Fibroblast of the conjunctiva (primary cell): ENCODE measurements around the gene MZT2A.
"Not testable (repeated sequence)": the region's sequence is repeated elsewhere in the genome, so short reads cannot be mapped to it uniquely, and the experiment has no call there.

ENCODE experiments used
- DNase-seq: peaks from one replicate; pipeline ENCODE4 v3.0.0-alpha.2; 2010; ENCODE audit warnings: low read depth

MZT2A gene

DNA sequence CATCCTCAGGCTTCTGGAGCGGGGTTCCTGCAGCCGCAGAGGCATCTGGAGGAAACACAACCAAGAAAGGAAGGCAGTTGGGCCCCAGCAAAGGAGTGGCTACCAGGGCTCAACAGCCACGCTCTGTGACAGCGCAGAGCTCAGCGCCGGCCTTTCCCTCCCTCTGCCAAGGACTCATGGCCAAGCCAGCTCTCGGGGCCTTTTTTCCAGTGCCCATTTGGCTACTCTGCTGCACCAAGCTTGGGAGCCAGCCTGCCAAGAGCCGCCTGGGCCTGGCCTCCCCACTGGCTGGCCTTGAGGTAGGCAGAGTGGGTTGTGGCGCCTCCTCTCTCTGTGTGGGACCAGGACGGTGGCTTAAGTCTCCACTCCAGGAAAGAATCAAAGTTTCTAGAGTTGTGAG lies 28.3 kb upstream of the MZT2A start:
- DNase-seq: no peak

DNA sequence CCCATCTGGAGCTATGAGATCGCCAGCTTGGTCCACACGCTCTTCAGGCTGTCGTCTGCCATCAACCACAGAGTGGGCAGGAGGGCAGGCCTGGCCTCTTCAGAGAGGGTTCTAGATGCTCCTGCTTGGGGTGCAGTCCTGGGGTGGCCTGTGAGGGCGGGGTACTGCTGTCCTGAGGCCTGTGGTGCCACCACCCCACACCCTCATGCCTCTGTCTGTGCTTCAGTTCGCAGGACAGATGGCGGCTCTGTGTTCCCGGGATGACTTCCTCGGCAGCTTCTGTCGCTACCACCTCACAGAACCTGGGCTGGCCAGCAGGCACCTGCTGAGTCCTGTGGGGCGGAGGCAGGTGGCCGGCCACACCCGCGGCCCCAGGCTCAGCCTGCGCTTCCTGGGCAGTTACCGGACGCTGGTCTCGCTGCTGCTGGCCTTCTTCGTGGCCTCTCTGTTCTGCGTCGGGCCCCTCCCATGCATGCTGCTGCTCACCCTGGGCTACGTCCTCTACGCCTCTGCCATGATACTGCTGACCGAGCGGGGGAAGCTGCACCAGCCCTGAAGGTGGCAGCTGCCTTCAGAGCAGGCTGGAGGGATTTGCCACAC lies 27.8 kb upstream of the MZT2A start:
- DNase-seq: not testable (repeated sequence)

DNA sequence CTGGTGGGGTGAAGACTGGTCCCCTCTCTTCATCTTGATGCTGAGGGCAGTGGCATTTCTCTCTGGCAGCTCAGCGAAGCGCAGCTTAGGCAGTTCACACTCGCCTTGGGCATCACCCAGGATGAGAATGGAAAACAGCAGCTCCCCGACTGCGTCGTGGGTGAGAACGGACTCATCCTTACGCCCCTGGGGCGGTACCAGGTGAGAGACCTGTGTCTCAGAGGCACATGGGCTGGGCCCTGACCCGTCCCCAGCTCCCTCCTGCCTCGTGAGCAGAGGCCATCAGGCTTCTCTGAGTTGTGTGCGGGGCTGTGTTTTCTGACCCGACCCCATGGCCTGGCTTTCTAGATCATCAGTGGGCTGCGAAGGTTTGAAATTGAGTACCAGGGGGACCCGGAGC lies 27.3 kb upstream of the MZT2A start:
- DNase-seq: no peak

DNA sequence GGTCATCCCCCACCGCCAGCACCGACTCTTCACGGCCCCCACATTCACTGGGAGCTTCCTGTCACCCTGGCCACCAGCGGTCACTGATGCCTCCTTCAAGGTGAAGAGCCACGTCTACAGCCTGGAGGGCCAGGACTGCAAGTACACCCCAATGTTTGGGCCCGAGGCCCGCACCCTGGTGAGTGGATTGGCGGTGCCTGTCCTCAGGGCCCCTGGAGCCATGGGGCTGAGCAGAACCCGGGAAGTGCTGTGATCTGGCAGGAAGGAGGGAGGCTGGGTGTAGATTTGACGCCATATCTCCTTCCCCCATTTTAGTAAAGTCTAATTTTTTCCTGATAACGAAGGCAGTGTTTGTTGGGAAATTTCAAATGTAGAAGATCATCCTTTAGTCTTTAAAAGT lies 26.3 kb upstream of the MZT2A start:
- not testable (repeated sequence) for DNase-seq

DNA sequence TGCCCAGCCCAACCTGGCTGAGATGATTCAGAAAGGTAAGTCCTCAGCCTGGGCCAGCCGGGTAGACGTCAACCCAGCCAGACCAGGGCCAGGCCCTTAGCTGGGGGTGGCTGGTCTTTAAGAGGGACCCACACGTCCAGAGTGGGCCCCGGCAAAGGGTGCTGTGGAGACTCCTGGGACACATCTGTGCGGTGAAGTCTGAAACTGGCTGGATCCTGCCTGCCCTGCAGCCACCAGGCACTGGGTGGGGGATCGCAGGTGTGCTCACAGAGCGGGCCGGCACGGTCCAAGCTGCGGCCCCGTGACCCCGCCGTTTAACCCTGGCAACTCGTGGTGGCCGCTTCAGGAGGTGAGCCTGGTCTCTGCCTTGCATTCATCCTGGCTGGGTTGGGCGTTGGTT lies 25.7 kb upstream of the MZT2A start:
- DNase-seq: not testable (repeated sequence)

DNA sequence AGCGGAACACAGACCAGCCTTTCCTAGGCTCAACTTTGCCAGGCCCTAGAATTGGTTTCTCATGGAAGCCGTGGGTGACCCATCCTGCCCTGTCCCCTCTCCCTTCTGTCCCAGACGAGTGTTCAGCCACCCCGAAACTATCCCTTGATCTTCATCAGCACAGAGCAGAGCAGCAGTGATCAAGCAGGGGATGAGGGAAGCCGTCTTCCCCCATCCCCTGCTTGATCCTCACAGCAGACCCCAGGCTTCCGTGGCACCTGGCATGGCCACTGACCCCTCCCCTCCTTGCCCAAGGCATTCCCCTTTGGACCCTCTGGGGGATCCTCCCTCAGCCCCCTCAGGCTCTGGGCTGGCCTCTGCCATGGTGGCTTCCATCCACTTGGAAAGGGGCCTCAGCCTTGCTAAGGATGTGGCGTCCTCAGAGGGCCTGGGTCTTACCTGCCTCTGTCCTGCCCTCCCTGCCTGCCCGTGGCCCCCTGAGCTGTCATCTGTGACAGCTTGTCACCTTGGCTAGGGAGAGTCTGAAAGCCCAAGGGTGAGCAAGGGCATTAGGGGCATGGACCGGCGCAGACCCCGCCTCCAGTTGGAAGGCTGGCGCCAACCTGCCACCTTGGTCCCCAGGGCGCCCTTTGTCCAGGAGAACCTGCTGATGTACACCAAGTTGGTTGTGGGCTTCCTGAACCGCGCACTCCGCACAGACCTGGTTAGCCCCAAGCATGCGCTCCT lies 25.1 kb upstream of the MZT2A start:
- no peak for DNase-seq

DNA sequence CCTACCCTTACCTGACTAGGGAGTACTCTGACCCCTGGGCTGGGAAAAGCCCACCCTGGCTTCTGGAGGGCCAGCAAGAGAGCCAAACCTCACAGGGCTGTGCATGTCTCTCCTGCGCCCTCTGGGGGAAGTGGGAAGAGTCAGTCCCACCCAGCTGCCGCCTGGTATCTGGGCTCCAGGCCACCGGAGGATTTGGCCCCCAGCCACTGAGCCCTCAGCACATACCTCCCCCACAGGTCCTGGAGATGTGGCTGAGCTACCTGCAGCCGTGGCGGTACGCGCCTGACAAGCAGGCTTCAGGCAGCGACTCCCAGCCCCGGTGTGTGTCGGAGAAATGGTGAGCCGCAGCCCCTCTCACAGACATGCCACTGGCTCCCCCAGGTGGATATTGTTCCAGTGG lies 24.4 kb upstream of the MZT2A start:
- not testable (repeated sequence) for DNase-seq

DNA sequence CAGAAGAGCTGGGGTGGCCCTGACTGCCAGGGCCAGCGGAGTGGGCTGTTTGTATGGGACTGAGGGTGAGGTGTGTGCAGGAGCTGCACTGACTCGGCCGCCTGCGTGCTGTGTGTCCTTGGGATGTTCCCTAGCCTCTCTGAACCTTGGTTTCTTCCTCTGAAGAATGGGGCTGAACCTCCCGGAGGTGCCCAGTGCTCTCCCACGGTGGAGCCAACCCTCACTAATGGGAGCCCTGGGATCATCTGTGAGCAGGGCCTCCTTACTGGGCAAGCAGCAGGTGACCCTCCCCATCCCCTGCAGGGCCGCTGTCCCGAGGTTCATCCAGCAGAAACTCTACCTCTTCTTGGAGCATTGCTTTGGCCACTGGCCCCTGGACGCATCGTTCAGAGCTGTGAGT lies 23.8 kb upstream of the MZT2A start:
- DNase-seq: no peak

DNA sequence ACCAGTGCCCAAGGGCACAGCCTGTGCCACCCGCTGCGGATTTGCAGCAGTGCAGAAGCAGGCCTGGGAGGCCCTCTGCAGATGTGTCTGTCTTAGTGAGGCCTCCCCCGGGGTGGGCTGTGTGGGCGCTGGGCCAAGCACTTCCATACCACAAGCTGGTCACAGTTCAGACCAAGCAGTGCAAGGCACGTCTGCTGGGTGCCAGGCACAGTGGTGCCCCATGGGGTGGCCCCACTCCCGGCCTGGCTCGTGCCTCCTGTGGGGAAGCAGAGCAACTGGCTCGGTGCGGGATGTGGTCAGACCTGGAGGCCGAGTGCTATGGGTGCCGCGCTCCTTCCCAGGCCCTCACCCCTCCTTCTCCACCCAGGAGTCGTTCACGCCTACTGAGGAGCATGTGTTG lies 23.0 kb upstream of the MZT2A start:
- not testable (repeated sequence) for DNase-seq

DNA sequence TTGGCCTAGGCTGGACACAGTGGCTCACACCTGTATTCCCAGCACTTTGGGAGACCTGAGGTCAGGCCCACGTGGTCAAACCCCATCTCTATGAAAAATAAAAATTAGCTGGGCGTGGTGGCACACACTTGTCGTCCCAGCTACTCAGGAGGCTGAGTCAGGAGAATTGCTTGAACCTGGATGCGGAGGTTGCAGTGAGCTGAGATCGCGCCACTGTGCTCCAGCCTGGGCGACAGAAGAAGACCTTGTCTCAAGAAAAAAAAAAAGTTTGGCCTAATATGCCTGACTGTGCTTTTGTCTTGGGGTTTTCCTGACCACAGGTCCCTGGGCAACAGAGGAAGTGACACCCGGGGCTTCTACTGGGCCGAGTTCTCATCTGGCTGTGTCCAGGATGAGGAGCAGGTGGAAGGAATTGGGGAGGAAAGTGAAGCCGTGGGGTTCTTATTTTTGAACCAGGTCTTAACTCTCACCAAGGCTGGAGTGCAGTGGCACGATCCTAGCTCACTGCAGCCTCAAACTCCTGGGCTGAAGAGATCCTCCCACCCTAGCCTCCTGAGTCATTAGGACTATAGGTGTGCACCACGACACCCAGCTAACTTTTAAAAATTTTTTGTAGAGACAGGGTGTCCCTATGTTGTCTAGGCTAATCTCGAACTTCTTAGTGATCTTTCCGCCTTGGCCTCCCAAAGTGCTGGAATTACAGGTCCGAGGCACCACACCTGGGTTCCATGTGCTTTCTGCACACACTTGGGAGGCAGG lies 22.4 kb upstream of the MZT2A start:
- DNase-seq: not testable (repeated sequence)

DNA sequence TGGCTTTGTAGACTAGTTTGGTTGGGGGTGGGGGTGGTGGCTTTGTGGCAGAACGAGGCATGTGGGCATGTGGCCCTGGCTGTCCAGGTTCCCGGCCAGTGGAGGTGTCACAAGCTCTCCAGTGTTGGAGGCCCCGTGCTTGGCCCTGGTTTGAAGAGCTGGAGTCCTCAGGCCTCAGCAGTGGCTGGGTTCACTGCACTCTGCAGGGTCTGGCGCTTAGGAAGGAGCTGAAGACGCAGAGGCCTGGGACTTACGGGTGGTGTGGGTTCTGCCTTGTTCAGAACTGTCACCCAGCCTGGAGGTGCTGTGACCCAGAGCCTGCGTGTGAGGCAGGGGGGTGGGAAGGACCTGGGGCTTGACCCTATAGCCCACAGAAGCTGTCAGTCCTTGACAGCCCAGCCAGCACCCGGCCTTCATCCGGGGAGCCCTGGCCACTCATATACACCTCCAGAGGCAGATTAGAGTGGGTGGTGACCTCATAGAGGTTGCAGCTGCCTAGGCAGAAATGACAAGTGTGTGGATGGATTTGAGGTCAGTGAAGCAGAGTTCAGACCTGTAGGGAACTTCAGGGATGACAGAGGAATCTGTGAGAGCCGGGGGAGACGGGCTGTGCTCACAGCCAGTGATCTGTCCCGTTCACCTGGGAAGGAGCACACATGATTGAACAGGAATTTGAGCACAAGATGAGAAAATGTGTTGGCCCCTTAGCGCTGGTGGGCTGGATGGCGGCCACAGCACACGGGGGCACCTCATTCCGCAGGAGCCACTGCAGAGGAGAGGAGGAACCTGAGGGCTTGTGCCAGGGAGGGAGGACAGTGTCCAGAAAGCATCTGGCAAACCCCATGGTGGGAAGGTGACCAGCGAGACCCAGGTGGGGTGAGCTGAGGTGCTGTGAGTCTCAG lies 20.0 kb upstream of the MZT2A start:
- DNase-seq: not testable (repeated sequence)

DNA sequence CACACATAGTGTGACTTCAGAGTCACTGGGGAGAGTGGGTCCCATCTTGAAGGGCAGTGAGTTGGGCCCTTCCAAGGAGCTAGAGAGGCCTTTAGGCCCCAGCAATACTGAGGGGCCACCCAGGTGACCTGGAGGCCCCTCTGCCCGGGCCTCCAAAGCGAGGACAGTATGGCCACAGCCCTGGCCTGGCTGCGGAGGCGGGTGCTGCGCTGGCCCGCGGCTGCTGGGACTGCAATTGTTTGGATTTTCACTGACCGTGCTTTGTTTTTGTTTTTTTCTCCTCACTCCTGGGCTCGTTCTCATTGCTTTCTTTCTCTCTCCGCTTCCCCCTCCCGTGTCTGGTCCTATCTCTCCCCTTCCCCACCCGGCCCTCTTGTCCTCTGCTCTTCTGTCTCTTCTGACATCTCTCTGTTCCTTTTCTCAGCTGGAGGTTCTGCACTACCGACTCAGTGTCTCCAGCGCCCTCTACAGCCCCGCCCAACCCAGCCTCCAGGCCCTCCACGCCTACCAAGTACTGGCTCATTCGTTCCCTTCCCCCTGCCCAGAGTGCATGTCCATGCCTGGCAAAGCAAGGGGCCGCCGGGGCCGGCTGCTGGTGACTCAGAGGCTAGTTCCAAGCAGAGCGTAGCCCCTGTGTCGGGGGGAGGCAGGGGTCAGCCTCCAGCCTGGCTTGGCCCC lies 19.2 kb upstream of the MZT2A start:
- DNase-seq: not testable (repeated sequence)

DNA sequence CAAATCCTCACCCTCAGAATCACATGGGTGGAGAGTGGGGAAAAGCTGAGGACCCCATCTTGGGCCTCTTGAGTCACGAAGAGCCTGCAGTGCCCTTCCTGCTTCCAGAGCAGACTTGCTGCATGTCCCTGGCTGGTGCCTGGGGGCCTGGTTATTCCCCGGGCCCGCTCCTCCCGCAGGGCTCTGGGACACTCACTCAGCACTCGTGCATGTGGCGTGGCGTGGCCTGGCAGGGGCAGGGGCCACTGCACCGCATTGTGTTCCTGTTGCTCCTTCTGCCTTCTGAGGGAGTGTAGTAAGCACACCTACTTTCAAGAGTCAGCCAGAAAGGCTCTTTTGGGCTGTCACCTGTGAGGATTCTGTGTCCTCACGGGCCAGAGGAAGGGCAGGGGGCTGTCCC lies 17.4 kb upstream of the MZT2A start:
- no peak for DNase-seq

DNA sequence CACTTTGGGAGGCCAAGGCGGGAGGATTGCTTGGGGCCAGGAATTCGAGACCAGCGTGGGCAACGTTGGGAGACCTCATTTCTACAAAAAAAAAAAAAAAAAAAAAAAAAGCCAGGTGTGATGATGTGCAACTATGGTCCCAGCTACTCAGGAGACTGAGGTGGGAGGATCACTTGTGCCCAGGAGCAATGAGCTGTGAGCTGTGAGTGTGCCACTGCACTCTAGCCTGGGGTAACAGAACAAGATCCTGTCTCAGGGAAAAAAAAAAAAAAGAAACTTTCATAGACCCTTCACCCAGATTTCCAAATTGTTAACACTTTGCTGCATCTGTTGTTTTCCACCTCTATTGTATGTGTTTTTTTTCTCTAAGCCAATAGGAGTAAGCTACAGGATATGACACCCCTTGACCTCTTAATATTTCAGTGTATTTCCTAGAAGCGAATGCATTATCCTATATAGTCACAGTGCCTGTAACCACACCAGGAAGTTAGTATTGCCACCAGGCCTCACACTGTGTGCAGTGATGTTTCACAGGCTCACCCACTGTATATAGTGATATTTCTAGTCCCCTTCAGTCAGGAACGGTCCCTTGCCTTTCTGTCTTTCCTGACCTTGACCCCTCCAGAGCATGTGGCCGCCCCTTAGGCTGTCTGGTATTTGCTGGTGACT lies 12.0 kb upstream of the MZT2A start:
- not testable (repeated sequence) for DNase-seq

DNA sequence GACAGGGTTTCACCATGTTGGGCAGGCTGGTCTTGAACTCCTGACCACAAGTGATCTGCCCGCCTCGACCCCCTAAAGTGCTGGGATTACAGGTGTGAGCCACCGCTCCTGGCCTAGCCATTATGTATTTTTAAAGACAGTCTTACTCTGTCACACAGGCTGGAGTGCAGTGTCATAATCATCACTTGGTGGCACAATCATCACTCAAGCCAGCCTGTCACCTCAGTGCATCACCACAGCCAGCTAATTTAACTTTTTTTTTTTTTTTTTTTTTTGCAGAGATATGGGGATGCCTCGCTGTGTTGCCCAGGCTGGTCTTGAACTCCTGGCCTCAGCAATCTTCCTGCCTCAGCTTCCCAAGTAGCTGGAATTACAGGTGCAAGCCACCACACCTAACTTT lies 11.4 kb upstream of the MZT2A start:
- not testable (repeated sequence) for DNase-seq

DNA sequence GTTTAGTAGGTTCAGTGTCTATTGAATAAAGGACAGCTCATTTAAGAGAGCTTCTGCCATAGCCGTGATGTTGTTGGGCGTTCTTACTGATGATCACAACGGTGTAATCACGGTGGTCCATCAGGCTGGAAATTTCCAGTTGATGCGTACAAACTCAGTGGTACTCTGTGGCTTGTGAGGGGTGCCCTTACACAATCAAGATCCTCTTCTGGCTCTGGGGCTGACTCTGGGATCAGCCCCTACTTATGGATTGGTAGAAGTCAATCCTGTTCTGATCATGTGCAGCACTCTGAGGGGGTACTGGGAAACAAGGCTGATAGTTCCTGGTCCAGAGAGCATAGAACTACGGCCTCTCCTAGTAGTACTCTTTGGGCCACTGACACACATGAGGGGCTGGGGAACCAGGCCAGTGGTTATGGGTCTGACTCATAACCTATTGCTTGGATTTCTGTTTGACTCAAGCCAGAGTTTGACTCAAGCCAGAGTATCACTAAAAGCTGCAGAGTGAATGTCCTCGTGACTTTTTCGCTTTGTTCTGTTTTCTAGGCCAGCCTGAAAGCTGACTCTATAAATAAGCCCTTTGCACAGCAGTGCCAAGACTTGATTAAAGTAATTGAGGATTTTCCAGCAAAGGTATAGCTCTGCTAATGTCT lies 6.2 kb upstream of the MZT2A start:
- DNase-seq: not testable (repeated sequence)

DNA sequence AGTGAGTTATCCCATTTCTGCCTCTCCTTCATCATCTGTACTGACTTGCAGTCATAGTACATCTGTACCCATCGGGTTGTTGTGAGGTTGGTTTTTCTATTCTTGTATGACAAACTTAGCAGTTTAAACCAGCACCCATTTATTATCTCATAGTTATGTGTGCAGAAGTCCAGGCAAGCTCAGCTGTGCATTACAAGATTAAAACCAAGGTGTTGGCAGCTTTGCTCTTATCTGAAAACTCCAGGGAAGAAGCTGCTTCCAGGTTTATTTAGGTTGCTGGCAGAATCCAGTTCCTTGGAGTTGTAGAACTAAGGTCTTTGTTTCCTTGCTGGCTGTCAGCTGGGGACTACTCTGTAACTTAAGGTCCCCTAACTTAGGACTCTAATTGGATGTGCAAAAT lies 3.3 kb upstream of the MZT2A start:
- not testable (repeated sequence) for DNase-seq

DNA sequence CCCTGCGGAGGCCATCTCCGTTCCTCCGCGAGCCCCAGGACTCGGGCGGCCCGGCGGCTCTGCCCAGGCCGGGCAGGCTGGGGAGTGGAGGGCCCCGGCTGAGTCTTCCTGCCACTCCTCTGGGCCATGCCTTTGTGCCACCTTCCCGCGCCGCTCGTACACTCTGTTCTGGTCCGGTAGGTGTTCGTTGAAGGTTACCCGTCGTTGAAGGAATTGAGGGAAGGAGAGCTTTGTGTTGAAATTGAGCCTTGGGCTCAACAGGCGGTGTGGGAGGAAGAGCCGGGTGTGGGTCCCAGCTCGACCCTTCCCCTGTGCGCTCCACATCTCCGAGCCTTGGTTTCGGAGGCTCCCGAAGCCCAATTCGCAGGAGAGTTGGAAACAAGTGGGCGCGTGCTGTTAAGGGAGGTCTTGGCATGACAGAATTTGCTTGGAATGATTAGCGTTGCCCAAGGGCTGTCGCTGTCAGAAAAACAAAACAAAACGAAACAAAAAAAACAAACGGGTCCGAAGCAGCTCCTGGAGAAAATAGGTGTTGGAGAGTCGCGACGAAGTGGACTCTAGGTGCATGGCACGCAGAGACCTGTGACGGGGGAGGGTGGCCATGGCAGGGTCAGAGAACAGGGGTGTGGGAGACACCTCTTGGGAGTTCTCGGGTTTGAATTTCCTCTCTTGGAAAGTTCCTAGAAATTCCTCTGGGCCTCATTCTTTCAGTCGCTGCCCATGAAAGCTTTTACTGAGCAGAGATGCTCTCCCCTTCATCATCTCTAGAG lies 1.2 kb upstream of the MZT2A start:
- DNase-seq: no peak

DNA sequence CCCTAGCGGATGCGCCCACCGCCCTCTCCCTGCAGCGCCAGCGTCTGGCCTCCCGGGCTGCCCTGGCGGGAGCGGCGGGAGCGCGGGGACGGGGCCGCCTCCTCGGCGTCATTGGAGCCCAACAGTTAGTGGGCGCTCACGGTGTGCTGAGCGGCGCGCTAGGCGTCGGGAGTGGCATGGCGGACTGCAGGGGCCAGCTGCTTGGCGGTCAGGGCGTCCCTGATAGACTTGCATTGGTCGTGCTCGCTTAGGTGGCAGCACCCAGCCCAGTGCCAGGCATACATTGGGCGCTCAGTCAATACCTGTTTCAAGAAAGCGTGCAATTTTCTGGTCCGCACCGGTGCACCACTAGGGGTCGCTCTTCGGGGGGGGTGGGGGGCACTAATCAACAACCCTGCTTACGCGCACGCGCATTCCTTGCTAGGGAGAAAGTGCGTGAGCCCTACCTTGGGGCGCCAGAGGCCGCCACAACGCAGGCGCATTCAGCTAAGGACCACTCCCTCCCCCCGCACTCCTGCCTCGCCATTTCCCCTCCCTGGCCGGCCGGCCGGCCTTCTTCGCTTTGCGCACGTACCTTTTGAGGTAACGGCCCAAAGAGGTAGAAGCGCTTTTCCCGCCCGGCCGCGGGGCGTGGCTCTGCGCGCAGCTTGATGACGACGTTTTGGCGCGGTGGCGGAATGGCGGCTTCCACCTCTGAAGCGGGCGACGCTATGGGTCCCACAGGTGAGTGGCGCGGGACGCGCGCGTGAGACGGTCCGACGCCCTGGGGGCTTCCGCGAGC lies 411 bp upstream of the MZT2A start:
- peak; percentile 77 for DNase-seq
